ENCODE measurements around the gene TAF11L13. TPM values are rescaled to one million over a fixed set of nuclear protein-coding genes. Genes with fewer than 3 reads are reported as not detected.
"Not testable (repeated sequence)": the region's sequence is repeated elsewhere in the genome, so short reads cannot be mapped to it uniquely, and the experiment has no call there.

TAF11L13 gene
- total RNA-seq, 2 experiments from 2014 or later: not detected

DNA sequence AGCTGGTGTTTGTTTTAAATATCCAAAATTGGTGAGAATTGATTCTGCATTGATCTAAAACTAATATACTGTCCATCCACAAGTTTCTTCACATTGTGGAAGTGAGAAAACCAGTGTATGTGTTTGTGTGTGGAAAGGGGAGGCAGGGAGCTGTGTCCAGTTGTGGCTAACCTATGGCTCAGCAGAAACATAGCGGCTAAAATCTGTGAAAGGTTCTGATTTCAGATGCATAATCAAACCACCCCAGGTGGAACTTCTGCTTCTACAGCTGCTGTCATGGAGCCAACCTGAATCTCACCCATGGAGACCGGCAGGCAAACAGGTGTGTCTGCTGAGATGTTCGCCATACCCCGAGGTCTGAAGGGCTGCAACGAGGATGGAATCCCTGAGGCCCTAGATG, 2.3 kb downstream of the TAF11L13 start, which contains the start of gene TAF11L14:
TAF11L14 (plus strand) TSS at position 301 of the 400 bp plus-strand sequence.
- Histone ChIP-seq H3K4me3 (ENCODE audit: low read length) (no peak within 1 kb of the TSS), H3K4me1 (ENCODE audit: insufficient read depth, low read length) (no peaks in the 10 kb centered on the region), H3K27me3 (ENCODE audit: control insufficient read depth in 1 of 2, insufficient read depth in 2 of 2, low read length in 2 of 2) (no peaks in the 10 kb centered on the region), H3K27ac (ENCODE audit: low read depth in 1 of 2, low read length in 2 of 2) (no peak within 1 kb of the TSS), H3K36me3 (ENCODE audit: insufficient read depth, low read length) (no peaks in the 10 kb centered on the region), H3K9me3 (ENCODE audit: control insufficient read depth in 1 of 2, insufficient read depth in 1 of 2, low read length in 2 of 2) (no peaks in the 10 kb centered on the region)
- ChIA-PET POLR2A (no interaction called here), CTCF (no interaction called here)
- intact Hi-C loops (cut with DNase I, micrococcal nuclease): no loop called here
- ATAC-seq (ENCODE audit: poor library complexity) (no peak), DNase-seq (no peak)
- Mint-ChIP-seq H3K27me3 (no peaks in the 10 kb centered on the region), H3K36me3 (ENCODE audit: low read depth) (no peaks in the 10 kb centered on the region), H3K4me1 (ENCODE audit: low read depth) (no peaks in the 10 kb centered on the region), H3K27ac (no peak within 1 kb of the TSS), H3K9me3 (no peaks in the 10 kb centered on the region), H3K4me3 (no peak within 1 kb of the TSS)
- TF ChIP-seq, protein P1, sequence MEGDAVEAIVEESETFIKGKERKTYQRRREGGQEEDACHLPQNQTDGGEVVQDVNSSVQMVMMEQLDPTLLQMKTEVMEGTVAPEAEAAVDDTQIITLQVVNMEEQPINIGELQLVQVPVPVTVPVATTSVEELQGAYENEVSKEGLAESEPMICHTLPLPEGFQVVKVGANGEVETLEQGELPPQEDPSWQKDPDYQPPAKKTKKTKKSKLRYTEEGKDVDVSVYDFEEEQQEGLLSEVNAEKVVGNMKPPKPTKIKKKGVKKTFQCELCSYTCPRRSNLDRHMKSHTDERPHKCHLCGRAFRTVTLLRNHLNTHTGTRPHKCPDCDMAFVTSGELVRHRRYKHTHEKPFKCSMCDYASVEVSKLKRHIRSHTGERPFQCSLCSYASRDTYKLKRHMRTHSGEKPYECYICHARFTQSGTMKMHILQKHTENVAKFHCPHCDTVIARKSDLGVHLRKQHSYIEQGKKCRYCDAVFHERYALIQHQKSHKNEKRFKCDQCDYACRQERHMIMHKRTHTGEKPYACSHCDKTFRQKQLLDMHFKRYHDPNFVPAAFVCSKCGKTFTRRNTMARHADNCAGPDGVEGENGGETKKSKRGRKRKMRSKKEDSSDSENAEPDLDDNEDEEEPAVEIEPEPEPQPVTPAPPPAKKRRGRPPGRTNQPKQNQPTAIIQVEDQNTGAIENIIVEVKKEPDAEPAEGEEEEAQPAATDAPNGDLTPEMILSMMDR (IDR thresholded peaks at IDR 0.05): no peak

DNA sequence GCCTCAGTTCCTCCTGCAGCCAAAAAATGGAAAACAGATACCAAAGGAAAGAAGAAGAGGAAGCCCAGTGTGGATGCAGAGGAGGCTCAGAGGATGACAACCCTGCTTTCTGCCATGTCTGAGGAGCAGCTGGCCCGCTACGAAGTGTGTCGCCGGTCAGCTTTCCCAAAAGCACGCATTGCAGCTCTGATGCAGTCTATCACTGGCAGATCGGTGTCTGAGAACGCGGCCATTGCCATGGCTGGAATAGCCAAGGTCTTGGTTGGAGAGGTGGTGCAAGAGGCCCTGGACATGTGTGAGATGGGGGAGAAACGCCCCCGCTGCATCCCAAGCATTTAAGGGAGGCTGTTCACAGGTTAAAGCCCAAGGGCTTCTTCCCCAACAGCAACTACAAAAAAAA, 17.3 kb downstream of the TAF11L13 start:
- H3K27me3 ChIP-seq (ENCODE audit: control insufficient read depth in 1 of 2, insufficient read depth in 2 of 2, low read length in 2 of 2); H3K4me3 ChIP-seq (ENCODE audit: low read length); H3K36me3 ChIP-seq (ENCODE audit: insufficient read depth, low read length); H3K36me3 Mint-ChIP-seq (ENCODE audit: low read depth); H3K4me1 ChIP-seq (ENCODE audit: insufficient read depth, low read length); H3K4me3 Mint-ChIP-seq; CTCF ChIA-PET; DNase-seq; POLR2A ChIA-PET; H3K27ac Mint-ChIP-seq; H3K27me3 Mint-ChIP-seq; H3K27ac ChIP-seq (ENCODE audit: low read depth in 1 of 2, low read length in 2 of 2); intact Hi-C loops (cut with DNase I, micrococcal nuclease); H3K4me1 Mint-ChIP-seq (ENCODE audit: low read depth); ATAC-seq (ENCODE audit: poor library complexity): not testable (repeated sequence)
- peaks cover 0 to 20% of the 10 kb centered on the region in 2 experiments for H3K9me3 ChIP-seq (ENCODE audit: control insufficient read depth in 1 of 2, insufficient read depth in 1 of 2, low read length in 2 of 2)
- peaks cover 14% of the 10 kb centered on the region for H3K9me3 Mint-ChIP-seq

DNA sequence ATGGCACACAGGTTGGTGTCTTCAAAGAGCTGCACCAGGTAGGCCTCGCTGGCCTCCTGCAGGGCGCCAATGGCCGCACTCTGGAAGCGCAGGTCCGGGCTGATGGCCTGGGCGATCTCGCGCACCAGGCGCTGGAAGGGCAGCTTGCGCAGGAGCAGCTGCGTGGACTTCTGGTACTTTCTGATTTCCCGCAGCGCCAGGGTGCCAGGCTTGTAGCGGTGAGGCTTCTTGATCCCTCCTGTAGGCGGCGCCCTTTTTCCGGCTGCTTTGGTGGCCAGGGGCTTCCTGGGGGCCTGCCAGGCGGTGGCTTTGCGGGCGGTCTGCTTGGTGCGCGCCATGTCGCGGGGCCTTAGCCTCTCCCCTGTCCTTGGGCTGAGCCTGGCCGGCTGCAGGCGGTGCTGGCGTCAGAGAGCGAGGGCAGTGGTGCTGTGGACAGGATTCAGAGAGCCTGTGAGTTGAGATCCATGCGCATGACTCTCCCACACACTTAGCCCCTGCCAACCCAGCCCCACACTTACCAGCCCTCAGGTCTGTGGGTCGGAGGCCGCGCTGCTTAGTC, 23.4 kb downstream of the TAF11L13 start:
- DNase-seq; H3K27me3 ChIP-seq (ENCODE audit: control insufficient read depth in 1 of 2, insufficient read depth in 2 of 2, low read length in 2 of 2); H3K4me1 ChIP-seq (ENCODE audit: insufficient read depth, low read length); H3K36me3 Mint-ChIP-seq (ENCODE audit: low read depth); H3K27me3 Mint-ChIP-seq; H3K4me3 ChIP-seq (ENCODE audit: low read length); H3K4me3 Mint-ChIP-seq; H3K4me1 Mint-ChIP-seq (ENCODE audit: low read depth); H3K27ac Mint-ChIP-seq; CTCF ChIA-PET; H3K27ac ChIP-seq (ENCODE audit: low read depth in 1 of 2, low read length in 2 of 2); intact Hi-C loops (cut with DNase I, micrococcal nuclease); H3K36me3 ChIP-seq (ENCODE audit: insufficient read depth, low read length); ATAC-seq (ENCODE audit: poor library complexity); POLR2A ChIA-PET: not testable (repeated sequence)
- peaks cover 0 to 20% of the 10 kb centered on the region in 2 experiments for H3K9me3 ChIP-seq (ENCODE audit: control insufficient read depth in 1 of 2, insufficient read depth in 1 of 2, low read length in 2 of 2)
- H3K9me3 Mint-ChIP-seq: peaks cover 20% of the 10 kb centered on the region

DNA sequence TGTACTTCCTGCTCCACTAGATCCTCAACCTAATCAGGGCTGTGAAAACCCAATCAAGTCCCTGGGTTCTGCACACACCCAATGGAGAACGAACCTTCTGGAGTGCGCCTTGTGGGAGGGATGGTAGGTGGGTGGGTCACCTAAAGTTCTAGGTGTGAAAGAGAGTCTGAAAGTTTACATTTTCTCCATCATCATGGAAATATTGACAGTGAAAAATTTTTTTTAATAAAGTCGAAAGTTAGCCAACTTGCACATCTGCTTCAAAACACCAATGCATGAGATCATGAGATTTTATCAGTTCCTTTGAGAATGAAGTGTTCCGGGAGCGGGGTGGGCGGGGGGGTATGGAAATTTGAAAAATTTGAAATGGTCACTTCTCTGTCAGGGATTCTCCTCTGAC, 24.0 kb downstream of the TAF11L13 start:
- peaks cover 17% of the 10 kb centered on the region for H3K9me3 Mint-ChIP-seq
- H3K4me3 Mint-ChIP-seq: no peak overlapping the region
- H3K36me3 Mint-ChIP-seq (ENCODE audit: low read depth): no peaks in the 10 kb centered on the region
- TF ChIP-seq, protein P1 (IDR thresholded peaks at IDR 0.05): no peak
- Histone ChIP-seq H3K4me3 (ENCODE audit: low read length) (no peak overlapping the region), H3K4me1 (ENCODE audit: insufficient read depth, low read length) (no peaks in the 10 kb centered on the region), H3K27me3 (ENCODE audit: control insufficient read depth in 1 of 2, insufficient read depth in 2 of 2, low read length in 2 of 2) (no peaks in the 10 kb centered on the region), H3K9me3 (ENCODE audit: control insufficient read depth in 1 of 2, insufficient read depth in 1 of 2, low read length in 2 of 2) (peaks cover 0 to 23% of the 10 kb centered on the region in 2 experiments), H3K27ac (ENCODE audit: low read depth in 1 of 2, low read length in 2 of 2) (no peak overlapping the region), H3K36me3 (ENCODE audit: insufficient read depth, low read length) (no peaks in the 10 kb centered on the region)
- ChIA-PET CTCF (no interaction called here), POLR2A (no interaction called here)
- intact Hi-C loops (cut with DNase I, micrococcal nuclease): no loop called here
- H3K27me3 Mint-ChIP-seq: no peaks in the 10 kb centered on the region
- DNase-seq: no peak
- ATAC-seq (ENCODE audit: poor library complexity): no peak
- no peaks in the 10 kb centered on the region for H3K4me1 Mint-ChIP-seq (ENCODE audit: low read depth)
- no peak overlapping the region for H3K27ac Mint-ChIP-seq

All from CD4-positive, alpha-beta T cell (primary cell).